ENCODE data around the gene ADK.

The ADK gene

GRCh38 chr10:74704629-74705357, 553.8 kb downstream of the ADK start:
- no peaks in the 10 kb centered on the region for H3K27me3 ChIP-seq (ENCODE audit: control insufficient read depth in 2 of 2, insufficient read depth in 2 of 2, low read length in 2 of 2)
- H3K4me1 ChIP-seq (ENCODE audit: control insufficient read depth in 2 of 2, insufficient read depth in 2 of 2, low read length in 2 of 2) = peaks cover 3 to 4% of the 10 kb centered on the region in 2 donors
- no peak overlapping the region for H3K4me3 ChIP-seq (ENCODE audit: low read length in 2 of 2)
- no peaks in the 10 kb centered on the region for H3K9me3 ChIP-seq (ENCODE audit: control insufficient read depth in 2 of 2, low read length in 2 of 2)
- no peak overlapping the region for H3K9ac ChIP-seq (ENCODE audit: low read depth in 1 of 2, low read length in 2 of 2)
- H3K36me3 ChIP-seq (ENCODE audit: control insufficient read depth in 2 of 2, insufficient read depth in 2 of 2, low read length in 2 of 2) = peaks cover 3 to 4% of the 10 kb centered on the region in 2 donors
- H3K27ac ChIP-seq (ENCODE audit: low read depth in 2 of 2, low read length in 2 of 2) = no peak overlapping the region

GRCh38 chr10:74705358-74705980, 554.4 kb downstream of the ADK start:
- H3K27ac ChIP-seq (ENCODE audit: low read depth in 2 of 2, low read length in 2 of 2) = no peak overlapping the region
- H3K27me3 ChIP-seq (ENCODE audit: control insufficient read depth in 2 of 2, insufficient read depth in 2 of 2, low read length in 2 of 2) = no peaks in the 10 kb centered on the region
- H3K9ac ChIP-seq (ENCODE audit: low read depth in 1 of 2, low read length in 2 of 2) = no peak overlapping the region
- peaks cover 3 to 4% of the 10 kb centered on the region in 2 donors for H3K4me1 ChIP-seq (ENCODE audit: control insufficient read depth in 2 of 2, insufficient read depth in 2 of 2, low read length in 2 of 2)
- H3K4me3 ChIP-seq (ENCODE audit: low read length in 2 of 2) = no peak overlapping the region
- H3K9me3 ChIP-seq (ENCODE audit: control insufficient read depth in 2 of 2, low read length in 2 of 2) = no peaks in the 10 kb centered on the region
- peaks cover 3 to 4% of the 10 kb centered on the region in 2 donors for H3K36me3 ChIP-seq (ENCODE audit: control insufficient read depth in 2 of 2, insufficient read depth in 2 of 2, low read length in 2 of 2)

DNA sequence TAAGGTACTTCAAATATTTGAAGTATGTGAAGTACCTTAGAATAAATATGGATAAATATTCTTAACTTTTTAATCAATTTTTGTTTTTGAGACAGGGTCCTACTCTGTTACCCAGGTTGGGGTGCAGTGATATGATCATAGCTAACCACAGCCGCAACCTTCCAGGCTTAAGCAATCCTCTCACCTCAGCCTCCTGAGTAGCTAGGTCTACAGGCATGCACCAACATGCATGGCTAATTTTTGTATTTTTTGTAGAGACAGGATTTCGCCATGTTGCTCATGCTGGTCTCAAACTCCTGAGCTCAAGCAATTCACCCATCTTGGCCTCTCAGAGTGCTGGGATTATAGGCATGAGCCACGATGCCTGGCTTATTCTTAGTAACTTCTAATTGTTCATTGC, 555.9 kb downstream of the ADK start:
- Histone ChIP-seq H3K36me3 (ENCODE audit: control insufficient read depth in 2 of 2, insufficient read depth in 2 of 2, low read length in 2 of 2) (peaks cover 3 to 4% of the 10 kb centered on the region in 2 donors), H3K4me1 (ENCODE audit: control insufficient read depth in 2 of 2, insufficient read depth in 2 of 2, low read length in 2 of 2) (peaks cover 3 to 4% of the 10 kb centered on the region in 2 donors), H3K9ac (ENCODE audit: low read depth in 1 of 2, low read length in 2 of 2) (no peak overlapping the region), H3K27ac (ENCODE audit: low read depth in 2 of 2, low read length in 2 of 2) (no peak overlapping the region), H3K27me3 (ENCODE audit: control insufficient read depth in 2 of 2, insufficient read depth in 2 of 2, low read length in 2 of 2) (no peaks in the 10 kb centered on the region), H3K9me3 (ENCODE audit: control insufficient read depth in 2 of 2, low read length in 2 of 2) (no peaks in the 10 kb centered on the region), H3K4me3 (ENCODE audit: low read length in 2 of 2) (no peak overlapping the region)

GRCh38 chr10:74708246-74708645, 557.2 kb downstream of the ADK start:
- Histone ChIP-seq H3K27me3 (ENCODE audit: control insufficient read depth in 2 of 2, insufficient read depth in 2 of 2, low read length in 2 of 2) (no peaks in the 10 kb centered on the region), H3K4me3 (ENCODE audit: low read length in 2 of 2) (no peak overlapping the region), H3K27ac (ENCODE audit: low read depth in 2 of 2, low read length in 2 of 2) (no peak overlapping the region), H3K9me3 (ENCODE audit: control insufficient read depth in 2 of 2, low read length in 2 of 2) (no peaks in the 10 kb centered on the region), H3K4me1 (ENCODE audit: control insufficient read depth in 2 of 2, insufficient read depth in 2 of 2, low read length in 2 of 2) (peaks cover 3 to 4% of the 10 kb centered on the region in 2 donors), H3K36me3 (ENCODE audit: control insufficient read depth in 2 of 2, insufficient read depth in 2 of 2, low read length in 2 of 2) (peaks cover 3 to 4% of the 10 kb centered on the region in 2 donors), H3K9ac (ENCODE audit: low read depth in 1 of 2, low read length in 2 of 2) (no peak overlapping the region)

DNA sequence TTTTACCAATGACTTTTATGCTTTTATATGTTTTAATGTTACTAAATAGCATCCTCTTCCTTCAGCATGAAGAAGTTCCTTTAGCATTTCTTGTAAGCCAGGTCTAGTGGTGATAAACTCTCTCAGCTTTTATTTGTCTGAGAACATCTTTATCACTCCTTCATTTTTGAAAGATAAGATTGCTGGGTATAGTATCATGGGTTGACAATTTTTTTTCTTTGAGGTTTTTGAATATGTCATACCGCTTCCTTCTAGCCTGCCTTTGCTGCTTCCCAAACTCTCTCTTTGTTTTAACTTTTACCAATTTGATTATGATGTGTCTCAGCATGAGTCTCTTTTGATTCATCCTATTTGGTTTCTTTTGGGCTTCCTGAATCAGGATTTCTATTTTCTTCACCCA, 567.2 kb downstream of the ADK start:
- H3K9ac ChIP-seq (ENCODE audit: low read depth in 1 of 2, low read length in 2 of 2) = no peak overlapping the region
- no peaks in the 10 kb centered on the region for H3K9me3 ChIP-seq (ENCODE audit: control insufficient read depth in 2 of 2, low read length in 2 of 2)
- no peaks in the 10 kb centered on the region for H3K4me1 ChIP-seq (ENCODE audit: control insufficient read depth in 2 of 2, insufficient read depth in 2 of 2, low read length in 2 of 2)
- H3K27me3 ChIP-seq (ENCODE audit: control insufficient read depth in 2 of 2, insufficient read depth in 2 of 2, low read length in 2 of 2) = no peaks in the 10 kb centered on the region
- H3K27ac ChIP-seq (ENCODE audit: low read depth in 2 of 2, low read length in 2 of 2) = no peak overlapping the region
- no peak overlapping the region for H3K4me3 ChIP-seq (ENCODE audit: low read length in 2 of 2)
- H3K36me3 ChIP-seq (ENCODE audit: control insufficient read depth in 2 of 2, insufficient read depth in 2 of 2, low read length in 2 of 2) = no peaks in the 10 kb centered on the region

- H3K9ac ChIP-seq (ENCODE audit: low read depth in 1 of 2, low read length in 2 of 2) = no peak overlapping the region
- H3K27ac ChIP-seq (ENCODE audit: low read depth in 2 of 2, low read length in 2 of 2) = no peak overlapping the region
- H3K27me3 ChIP-seq (ENCODE audit: control insufficient read depth in 2 of 2, insufficient read depth in 2 of 2, low read length in 2 of 2) = no peaks in the 10 kb centered on the region
- H3K9me3 ChIP-seq (ENCODE audit: control insufficient read depth in 2 of 2, low read length in 2 of 2) = no peaks in the 10 kb centered on the region
- no peak overlapping the region for H3K4me3 ChIP-seq (ENCODE audit: low read length in 2 of 2)
- no peaks in the 10 kb centered on the region for H3K36me3 ChIP-seq (ENCODE audit: control insufficient read depth in 2 of 2, insufficient read depth in 2 of 2, low read length in 2 of 2)
- H3K4me1 ChIP-seq (ENCODE audit: control insufficient read depth in 2 of 2, insufficient read depth in 2 of 2, low read length in 2 of 2) = no peaks in the 10 kb centered on the region
Measured at GRCh38 chr10:74728225-74728624, 577.2 kb downstream of the ADK start.

- no peaks in the 10 kb centered on the region for H3K36me3 ChIP-seq (ENCODE audit: control insufficient read depth in 2 of 2, insufficient read depth in 2 of 2, low read length in 2 of 2)
- no peak overlapping the region for H3K9ac ChIP-seq (ENCODE audit: low read depth in 1 of 2, low read length in 2 of 2)
- no peaks in the 10 kb centered on the region for H3K27me3 ChIP-seq (ENCODE audit: control insufficient read depth in 2 of 2, insufficient read depth in 2 of 2, low read length in 2 of 2)
- no peak overlapping the region for H3K27ac ChIP-seq (ENCODE audit: low read depth in 2 of 2, low read length in 2 of 2)
- H3K4me3 ChIP-seq (ENCODE audit: low read length in 2 of 2) = no peak overlapping the region
- H3K4me1 ChIP-seq (ENCODE audit: control insufficient read depth in 2 of 2, insufficient read depth in 2 of 2, low read length in 2 of 2) = no peaks in the 10 kb centered on the region
- no peaks in the 10 kb centered on the region for H3K9me3 ChIP-seq (ENCODE audit: control insufficient read depth in 2 of 2, low read length in 2 of 2)
Measured at GRCh38 chr10:74730246-74730645, 579.2 kb downstream of the ADK start.

DNA sequence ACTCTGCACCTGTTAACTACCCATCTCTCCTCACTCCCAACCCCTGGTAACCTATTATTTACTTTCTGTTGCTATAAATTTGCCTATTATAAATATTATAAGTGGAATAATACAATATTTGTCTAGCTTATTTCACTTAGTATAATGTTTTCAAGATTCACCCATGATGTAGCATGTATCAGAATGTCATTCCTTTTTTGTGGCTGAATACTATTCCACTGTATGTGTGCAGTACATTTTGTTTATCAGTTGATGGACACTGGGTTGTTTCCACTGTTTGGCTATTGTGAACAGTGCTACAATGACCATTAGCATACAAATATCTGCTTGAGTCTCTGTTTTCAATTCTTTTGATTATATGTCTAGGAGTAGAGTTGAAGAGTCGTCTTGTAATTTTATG, 582.6 kb downstream of the ADK start:
- no peak overlapping the region for H3K9ac ChIP-seq (ENCODE audit: low read depth in 1 of 2, low read length in 2 of 2)
- no peaks in the 10 kb centered on the region for H3K36me3 ChIP-seq (ENCODE audit: control insufficient read depth in 2 of 2, insufficient read depth in 2 of 2, low read length in 2 of 2)
- H3K27ac ChIP-seq (ENCODE audit: low read depth in 2 of 2, low read length in 2 of 2) = no peak overlapping the region
- H3K4me1 ChIP-seq (ENCODE audit: control insufficient read depth in 2 of 2, insufficient read depth in 2 of 2, low read length in 2 of 2) = no peaks in the 10 kb centered on the region
- H3K4me3 ChIP-seq (ENCODE audit: low read length in 2 of 2) = no peak overlapping the region
- no peaks in the 10 kb centered on the region for H3K9me3 ChIP-seq (ENCODE audit: control insufficient read depth in 2 of 2, low read length in 2 of 2)
- H3K27me3 ChIP-seq (ENCODE audit: control insufficient read depth in 2 of 2, insufficient read depth in 2 of 2, low read length in 2 of 2) = no peaks in the 10 kb centered on the region

DNA sequence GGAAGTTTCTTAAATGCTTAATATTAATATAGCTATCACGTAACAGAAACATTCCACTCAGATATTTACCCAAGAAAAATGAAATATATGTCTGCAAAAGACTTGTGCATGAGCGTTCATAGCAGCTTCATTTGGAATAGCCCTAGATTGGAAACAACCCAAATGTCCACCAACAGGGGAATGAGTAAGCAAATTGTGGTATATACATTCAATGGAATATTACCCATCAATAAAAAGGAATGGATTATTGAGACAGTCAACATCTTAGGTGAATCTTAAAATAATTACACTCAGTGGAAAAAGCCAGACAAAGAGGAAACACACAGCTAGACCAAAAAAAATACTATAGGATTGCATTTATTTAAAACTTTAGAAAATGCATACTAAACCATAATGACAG, 585.0 kb downstream of the ADK start:
- no peaks in the 10 kb centered on the region for H3K27me3 ChIP-seq (ENCODE audit: control insufficient read depth in 2 of 2, insufficient read depth in 2 of 2, low read length in 2 of 2)
- no peaks in the 10 kb centered on the region for H3K9me3 ChIP-seq (ENCODE audit: control insufficient read depth in 2 of 2, low read length in 2 of 2)
- H3K4me1 ChIP-seq (ENCODE audit: control insufficient read depth in 2 of 2, insufficient read depth in 2 of 2, low read length in 2 of 2) = peaks cover 0 to 3% of the 10 kb centered on the region in 2 donors
- H3K9ac ChIP-seq (ENCODE audit: low read depth in 1 of 2, low read length in 2 of 2) = no peak overlapping the region
- H3K4me3 ChIP-seq (ENCODE audit: low read length in 2 of 2) = no peak overlapping the region
- H3K27ac ChIP-seq (ENCODE audit: low read depth in 2 of 2, low read length in 2 of 2) = no peak overlapping the region
- H3K36me3 ChIP-seq (ENCODE audit: control insufficient read depth in 2 of 2, insufficient read depth in 2 of 2, low read length in 2 of 2) = no peaks in the 10 kb centered on the region

DNA sequence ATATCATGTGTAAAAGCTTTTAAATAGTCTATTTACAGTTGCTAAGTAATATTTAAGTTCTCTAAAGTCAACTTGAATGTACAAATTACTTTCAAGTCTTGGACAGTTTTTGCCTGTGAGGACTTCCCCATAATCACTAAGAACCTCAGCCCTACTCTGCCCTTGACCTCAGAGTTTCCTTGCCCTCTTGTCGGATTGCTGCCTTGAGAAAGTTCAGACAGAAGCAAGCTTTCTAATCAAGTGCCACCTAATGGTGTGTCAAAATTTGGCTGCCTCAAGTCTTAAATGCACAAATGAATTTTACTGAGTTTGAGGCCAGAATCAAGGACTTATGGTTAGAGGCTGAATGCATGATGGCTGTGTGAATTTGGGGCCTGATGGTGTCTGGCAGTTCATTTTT, 587.0 kb downstream of the ADK start:
- H3K4me3 ChIP-seq (ENCODE audit: low read length in 2 of 2) = no peak overlapping the region

More for the DNA sequence above, 587.0 kb downstream of the ADK start:
- no peak overlapping the region for H3K27ac ChIP-seq (ENCODE audit: low read depth in 2 of 2, low read length in 2 of 2)
- H3K4me1 ChIP-seq (ENCODE audit: control insufficient read depth in 2 of 2, insufficient read depth in 2 of 2, low read length in 2 of 2) = peaks cover 0 to 3% of the 10 kb centered on the region in 2 donors
- no peaks in the 10 kb centered on the region for H3K9me3 ChIP-seq (ENCODE audit: control insufficient read depth in 2 of 2, low read length in 2 of 2)
- H3K9ac ChIP-seq (ENCODE audit: low read depth in 1 of 2, low read length in 2 of 2) = no peak overlapping the region
- no peaks in the 10 kb centered on the region for H3K36me3 ChIP-seq (ENCODE audit: control insufficient read depth in 2 of 2, insufficient read depth in 2 of 2, low read length in 2 of 2)
- no peaks in the 10 kb centered on the region for H3K27me3 ChIP-seq (ENCODE audit: control insufficient read depth in 2 of 2, insufficient read depth in 2 of 2, low read length in 2 of 2)

All from mucosa of rectum (tissue), 2 donors.